ENCODE data around the gene MIPEP.

MIPEP gene

GRCh38 chr13:23680845-23681669, 208.1 kb downstream of the MIPEP start:
- DNase-seq = no peak
- CTCF ChIA-PET = no interaction called here
- POLR2A ChIA-PET = no interaction called here
- Histone ChIP-seq H3K27ac (ENCODE audit: insufficient read depth in 1 of 2, low read depth in 1 of 2, low read length in 2 of 2, poor library complexity in 1 of 2, severe bottlenecking in 2 of 2) (no peak overlapping the region), H3K9me3 (ENCODE audit: control extremely low read depth in 1 of 5, control insufficient read depth in 4 of 5, insufficient read depth in 2 of 5, low read depth in 1 of 5, low read length in 4 of 5) (peaks cover 0 to 22% (median 3%) of the 10 kb centered on the region in 5 experiments), H3K36me3 (ENCODE audit: control insufficient read depth in 4 of 4, insufficient read depth in 4 of 4, low read length in 3 of 4) (no peaks in the 10 kb centered on the region), H3K4me1 (ENCODE audit: control extremely low read depth in 1 of 4, control insufficient read depth in 4 of 4, insufficient read depth in 4 of 4, low read length in 3 of 4) (no peaks in the 10 kb centered on the region), H3K27me3 (replicated peaks in 2 of 5; ENCODE audit: control insufficient read depth in 4 of 5, insufficient read depth in 5 of 5, low read length in 4 of 5) (no peaks in the 10 kb centered on the region), H3K4me3 (ENCODE audit: control insufficient read depth in 1 of 7, extremely low read depth in 1 of 7, insufficient read depth in 4 of 7, low read depth in 2 of 7, low read length in 6 of 7) (no peak overlapping the region)
- 86% methylated on average over 8 of the region's 10 CpGs for WGBS (ENCODE audit: insufficient coverage)
